ENCODE measurements around the gene PACRG. TPM values are rescaled to one million over a fixed set of nuclear protein-coding genes. Genes with fewer than 3 reads are reported as not detected.

Gene PACRG
- 0.45 TPM in 1 of 2 replicates, not detected in the other for total RNA-seq

GRCh38 chr6:162727322-162728182 is at the start of gene PACRG, which contains the start of gene PRKN:
Gene PACRG (plus strand): TSS chr6:162727974.
Gene PRKN (minus strand): TSS chr6:162727766.

Other genes with a start within 250 kb of the PACRG start
- 0.09 TPM in 2 replicates for gene PRKN, start 208 bp upstream of the PACRG start, total RNA-seq

Measured in endothelial cell of coronary artery (primary cell).